Fibroblast of skin of left quadriceps (primary cell): ENCODE measurements around the gene RIT2.

Source experiments
- DNase-seq, 2 experiments: peaks; one replicate each; pipeline ENCODE4 v3.0.0-alpha.2; 2013; ENCODE audit warnings: low read depth in 2 of 2

The RIT2 gene

DNA sequence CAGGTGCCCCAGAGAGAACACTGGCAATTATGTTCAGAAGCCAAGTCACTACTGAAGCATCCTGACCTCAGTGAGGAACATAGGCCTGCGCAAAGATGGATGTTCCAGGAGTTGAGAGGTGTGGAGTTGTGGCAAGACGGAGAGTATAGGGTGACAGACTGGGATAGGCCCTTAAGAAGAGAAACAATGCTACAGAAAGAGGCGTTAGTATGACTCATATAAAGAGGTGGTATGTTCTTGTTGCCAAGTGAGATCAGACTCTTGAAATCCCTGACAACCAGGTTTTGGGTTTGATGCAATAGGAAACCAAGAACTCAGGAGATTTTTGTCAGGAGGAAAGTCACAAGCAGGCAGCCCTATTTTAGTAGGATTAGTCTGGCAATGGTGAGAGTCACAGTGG, 185.6 kb downstream of the RIT2 start:
- no peak for DNase-seq

DNA sequence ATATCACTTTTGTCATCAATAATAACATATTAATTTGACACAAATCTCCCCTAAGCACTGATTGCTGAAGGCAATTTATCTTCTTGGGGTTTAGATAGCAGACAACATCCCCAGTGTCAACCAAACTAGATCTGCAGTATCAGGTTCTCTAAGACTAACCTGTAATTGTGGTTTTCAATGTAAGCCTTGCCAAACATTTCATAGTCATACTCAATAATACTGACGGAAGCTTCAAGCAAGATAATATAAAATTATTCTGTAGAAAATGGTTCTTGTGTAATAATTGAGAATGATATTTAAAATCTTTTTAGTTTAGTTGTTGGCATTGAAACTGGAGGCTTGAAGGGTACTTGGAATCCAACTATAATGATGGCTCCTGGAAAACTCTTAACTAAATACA, 186.3 kb downstream of the RIT2 start:
- no peak for DNase-seq

DNA sequence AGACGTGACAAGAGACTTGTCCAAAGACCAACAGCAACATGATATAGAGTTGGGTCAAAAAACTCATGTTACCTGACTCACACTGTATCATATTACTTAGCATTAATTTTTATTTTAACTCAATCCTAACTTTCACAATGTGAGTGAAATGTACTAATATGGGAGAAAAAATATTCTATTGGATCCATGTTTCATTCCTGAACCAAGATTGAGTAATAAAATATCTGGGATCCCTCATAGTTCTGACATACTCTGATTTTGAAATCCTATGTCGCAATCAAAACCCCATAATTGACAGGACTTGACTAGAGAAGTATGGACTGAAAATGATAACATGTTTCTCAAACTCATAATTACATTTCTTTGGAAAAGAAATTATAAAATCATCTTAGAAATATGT, 190.4 kb downstream of the RIT2 start:
- peak; percentile 11 to 15 for DNase-seq

- DNase-seq: no peak
Measured at GRCh38 chr18:42922363-42922762, 193.1 kb downstream of the RIT2 start.

DNA sequence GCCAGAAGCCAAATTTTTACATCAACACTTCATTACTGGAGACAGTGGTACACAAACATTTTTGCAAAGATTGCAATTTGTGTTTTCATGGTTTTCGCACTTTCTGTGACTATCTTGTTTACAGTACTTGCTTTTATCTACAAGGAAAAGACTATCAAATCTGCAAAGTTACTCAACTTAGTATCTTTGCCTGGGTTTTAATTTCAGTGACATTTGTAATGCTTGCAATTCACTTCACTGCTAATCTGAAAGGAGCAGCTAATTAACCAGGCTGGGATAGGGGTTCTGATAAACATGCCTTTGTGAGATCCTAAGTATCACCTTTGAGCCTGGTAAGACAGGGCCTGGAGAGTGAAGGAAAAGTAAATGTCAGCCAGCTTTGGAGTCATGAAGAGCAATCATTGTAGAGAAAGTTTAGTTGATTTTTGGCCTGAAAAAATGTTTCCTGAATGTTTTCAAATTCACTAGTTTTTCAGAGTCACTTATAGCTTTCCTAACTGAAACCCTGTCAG, 194.2 kb downstream of the RIT2 start:
- DNase-seq: no peak

DNA sequence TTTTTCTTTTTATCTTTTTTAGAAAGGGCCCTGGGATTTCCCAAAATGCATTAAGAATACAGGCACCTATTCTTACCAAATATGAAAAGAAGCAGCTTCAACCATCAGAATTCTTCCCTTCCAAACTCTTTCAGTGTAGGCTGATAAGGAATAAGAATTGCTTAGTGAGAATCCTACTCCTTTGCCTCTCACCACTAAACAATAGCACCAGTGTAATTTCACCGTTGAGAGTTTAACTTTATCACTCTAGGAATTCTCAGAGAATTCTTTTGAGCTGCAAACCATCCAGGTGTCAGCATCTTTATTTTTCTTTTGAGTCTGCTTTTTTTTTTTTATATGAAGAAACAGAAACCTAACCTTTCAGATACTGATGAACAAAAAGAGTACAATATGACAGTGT, 194.9 kb downstream of the RIT2 start:
- no peak for DNase-seq

DNA sequence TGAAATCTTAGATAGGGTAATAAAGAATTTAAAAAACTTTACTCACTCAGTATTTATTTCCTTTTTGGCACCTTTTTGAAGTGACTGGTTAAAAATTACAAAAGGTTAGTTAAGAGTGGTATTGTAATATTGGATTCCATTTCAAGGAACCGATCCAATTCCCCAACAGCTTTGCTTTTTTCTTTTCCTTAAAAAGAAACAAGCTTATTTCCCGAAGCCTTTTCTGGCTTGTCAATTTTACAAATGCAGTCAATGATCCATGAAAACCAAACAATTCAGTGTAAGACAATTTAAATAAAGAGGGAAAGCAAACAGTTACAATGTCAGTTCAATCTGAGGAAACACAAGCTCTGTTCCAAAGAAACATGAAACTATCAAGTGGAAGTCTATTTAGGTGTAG, 200.2 kb downstream of the RIT2 start:
- DNase-seq: no peak

DNA sequence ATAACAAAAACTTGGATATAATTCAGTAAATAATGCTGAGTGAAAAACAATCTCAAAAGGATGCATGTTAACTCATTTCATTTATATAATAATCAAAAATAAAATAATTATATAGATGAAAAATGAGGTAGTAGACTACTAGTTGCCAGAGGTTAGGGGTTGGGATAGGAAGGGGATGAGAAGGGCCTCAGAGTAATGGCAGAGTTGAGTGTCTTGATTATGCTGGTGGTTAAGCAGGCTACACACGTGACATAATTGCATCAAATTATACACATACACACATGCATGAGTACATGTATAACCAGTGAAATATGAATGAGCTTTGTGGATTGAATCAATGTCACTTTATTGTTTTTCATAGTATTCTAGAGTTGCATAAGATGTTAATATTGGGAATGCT, 201.0 kb downstream of the RIT2 start:
- DNase-seq: no peak

DNA sequence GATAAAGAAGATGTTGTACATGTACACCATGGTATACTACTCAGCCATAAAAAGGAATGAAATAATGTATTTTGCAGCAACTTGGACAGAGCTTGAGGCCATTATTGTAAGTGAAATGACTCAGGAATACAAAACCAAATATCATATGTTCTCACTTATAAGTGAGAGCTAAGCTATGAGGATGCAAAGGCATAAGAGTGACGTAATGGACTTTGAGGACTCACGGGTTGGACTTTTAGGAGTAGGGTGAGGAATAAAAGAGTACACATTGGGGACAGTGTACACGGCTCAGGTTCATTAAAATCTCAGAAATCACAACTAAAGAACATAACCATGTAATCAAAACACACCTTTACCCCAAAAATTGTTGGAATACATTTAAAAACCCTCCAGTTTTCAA, 206.4 kb downstream of the RIT2 start:
- DNase-seq: no peak

DNA sequence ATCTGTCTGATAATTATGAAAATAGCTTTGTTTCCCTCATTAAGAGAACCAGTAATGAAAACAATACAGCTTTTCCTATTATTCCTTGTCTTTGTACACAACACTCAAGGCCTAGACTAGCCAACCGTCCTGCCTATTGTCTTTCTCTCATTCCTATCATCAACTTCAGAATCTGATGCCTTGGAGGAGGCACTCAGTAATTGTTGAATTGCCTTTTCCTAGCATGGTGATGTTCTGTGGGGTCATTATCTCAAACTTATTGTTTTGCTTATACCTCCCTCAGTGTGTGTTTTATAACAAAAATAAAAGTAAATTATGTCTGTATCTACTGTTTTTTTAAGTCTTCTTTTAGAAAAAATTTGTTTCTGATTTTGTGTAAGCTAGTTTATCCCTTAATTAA, 208.7 kb downstream of the RIT2 start:
- no peak for DNase-seq

DNA sequence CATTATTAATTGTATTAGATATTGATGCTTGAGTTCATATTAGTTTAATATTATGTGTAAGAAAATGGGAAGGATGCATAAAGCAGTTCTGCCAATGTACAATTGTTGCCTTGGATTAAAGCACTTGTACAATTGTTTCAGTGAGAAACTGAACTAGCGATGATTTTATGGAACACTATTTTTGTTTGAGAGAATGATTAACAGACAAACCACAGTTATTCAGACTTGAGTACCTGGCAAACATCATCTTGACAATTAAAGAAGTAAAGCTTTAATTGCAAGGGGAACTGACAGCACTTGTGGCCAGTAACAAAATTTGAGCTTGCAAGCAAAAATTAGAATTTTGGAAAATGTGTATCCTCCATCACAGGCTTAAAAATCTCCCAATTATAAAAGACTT, 214.3 kb downstream of the RIT2 start:
- no peak for DNase-seq

DNA sequence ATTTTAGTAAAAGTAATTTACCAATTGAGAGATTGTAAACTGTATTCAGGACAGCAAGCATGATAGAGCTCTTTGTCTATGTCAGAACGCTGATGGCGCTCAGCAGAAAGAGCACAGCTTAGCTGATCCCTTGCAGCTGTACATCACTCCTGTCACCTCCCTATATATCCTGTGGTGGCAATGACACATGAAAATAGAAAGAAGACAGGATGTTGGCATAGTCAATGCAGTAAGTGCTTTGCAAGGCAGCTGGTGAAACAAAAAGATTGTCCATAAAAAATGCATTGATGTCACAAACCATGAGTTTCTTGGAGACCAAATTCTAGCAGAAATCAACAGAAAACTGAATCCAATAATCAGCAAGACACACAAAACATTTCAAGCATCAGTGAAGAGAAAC, 221.5 kb downstream of the RIT2 start:
- DNase-seq: no peak

DNA sequence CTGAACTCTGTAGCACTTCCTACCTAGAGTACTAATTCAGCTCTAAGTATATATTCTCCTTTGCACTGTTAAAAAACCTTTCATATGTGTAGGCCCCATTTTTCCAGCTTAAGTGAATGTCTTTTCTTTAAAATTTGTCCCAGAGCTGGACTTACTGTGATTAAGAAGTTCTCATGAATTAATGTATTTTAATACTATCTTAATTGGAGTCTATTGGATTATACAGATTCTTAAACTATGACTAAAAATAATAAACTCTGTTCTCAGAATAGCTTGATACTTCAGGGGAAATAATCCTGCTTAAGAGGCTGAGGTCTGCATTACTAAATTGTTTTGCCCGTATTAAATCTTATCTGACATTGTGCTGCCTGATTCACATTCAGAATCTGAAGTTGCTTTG, 223.3 kb downstream of the RIT2 start:
- no peak for DNase-seq

DNA sequence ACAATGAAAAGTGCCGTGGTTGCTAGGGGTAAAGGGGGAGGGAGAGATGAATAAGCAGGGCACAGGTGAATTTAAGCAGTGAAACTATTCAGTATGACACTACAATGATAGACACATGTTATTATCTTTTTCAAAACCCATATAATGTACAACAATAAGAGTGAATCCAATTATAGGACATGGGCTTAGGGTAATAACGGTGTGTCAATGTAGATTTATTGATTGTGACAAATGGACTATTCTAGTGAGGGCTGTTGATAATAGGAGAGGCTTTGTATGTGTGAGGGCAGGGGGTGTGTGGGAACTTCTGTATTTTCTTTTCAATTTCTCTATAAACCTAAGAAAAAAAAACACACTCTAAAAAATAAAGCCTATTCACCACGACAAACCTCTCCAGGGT, 223.8 kb downstream of the RIT2 start:
- DNase-seq: no peak

- DNase-seq: no peak
Measured at GRCh38 chr18:42883169-42883568, 232.3 kb downstream of the RIT2 start.

DNA sequence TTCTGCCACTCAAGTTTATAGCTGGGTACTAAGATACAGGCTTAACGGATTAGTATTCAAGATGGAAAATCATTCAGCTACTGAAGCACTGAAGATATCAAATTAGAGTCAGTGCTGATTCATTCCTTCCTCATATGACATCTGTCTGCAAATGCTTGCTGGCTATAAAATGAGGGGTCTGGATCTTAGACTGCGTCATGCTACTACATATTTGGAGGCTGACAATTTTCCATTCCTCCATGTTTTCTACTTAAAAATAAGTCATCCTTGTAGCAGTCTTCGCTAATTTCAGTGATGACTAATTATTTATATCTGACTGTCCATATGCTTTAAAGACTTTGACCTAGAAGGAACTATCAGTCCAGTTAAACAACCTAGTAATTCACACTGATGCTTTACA, 233.4 kb downstream of the RIT2 start:
- peak; percentile 5 to 10 for DNase-seq

GRCh38 chr18:42872838-42873237, 242.6 kb downstream of the RIT2 start:
- DNase-seq: no peak

- no peak for DNase-seq
Measured at GRCh38 chr18:42864876-42865275, 250.6 kb downstream of the RIT2 start.

DNA sequence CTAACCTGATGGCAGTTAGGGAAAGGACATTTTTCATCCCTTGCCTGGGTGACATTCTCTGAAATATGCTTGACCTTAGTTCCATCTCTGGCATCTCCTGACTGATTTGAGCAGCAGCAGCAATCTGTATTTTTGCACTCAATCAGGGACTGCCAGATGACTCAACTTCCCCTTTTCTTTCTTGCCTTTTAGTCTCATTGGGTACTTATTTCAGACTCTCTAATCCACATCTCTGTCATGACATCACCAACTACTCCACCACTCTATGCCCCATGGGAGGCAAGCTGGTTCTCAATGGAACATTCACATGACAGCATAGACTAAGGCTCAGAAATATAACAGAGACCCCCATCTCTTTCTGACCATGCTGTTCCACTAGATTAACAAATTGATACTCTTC, 254.2 kb downstream of the RIT2 start:
- DNase-seq: no peak

- DNase-seq: no peak
Measured at GRCh38 chr18:42860548-42860947, 254.9 kb downstream of the RIT2 start.

DNA sequence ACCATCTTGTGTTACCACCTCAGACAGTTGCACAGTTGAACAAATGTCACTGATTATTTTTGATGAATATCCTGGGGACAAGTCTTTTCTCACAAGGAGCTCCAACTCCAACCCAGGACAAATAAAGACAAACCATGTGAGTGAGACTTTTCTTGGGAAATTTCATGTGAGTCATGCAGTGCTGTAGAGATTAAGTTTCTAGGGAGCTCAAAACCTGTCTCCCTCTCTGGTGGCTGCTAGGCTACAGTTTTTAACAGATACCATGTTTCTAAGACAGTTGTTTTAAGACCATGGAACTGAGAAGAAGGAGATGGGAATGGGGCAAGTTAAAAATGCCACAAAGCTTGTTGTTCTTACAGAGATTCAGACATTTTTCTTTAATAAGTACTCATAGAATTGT, 255.5 kb downstream of the RIT2 start:
- DNase-seq: no peak

- no peak for DNase-seq
Measured at GRCh38 chr18:42854558-42854957, 260.9 kb downstream of the RIT2 start.

GRCh38 chr18:42850174-42851083, 265.1 kb downstream of the RIT2 start:
- DNase-seq: no peak

- DNase-seq: no peak
Measured at GRCh38 chr18:42839408-42839807, 276.1 kb downstream of the RIT2 start.
